LoVo (cell line): ENCODE data around the gene MEF2A.

Experiments
- DNase-seq: peaks from one replicate; pipeline ENCODE4 v3.0.0-alpha.2; 2016; ENCODE audit warnings: low spot score

MEF2A gene

GRCh38 chr15:99706557-99707303 is 140.9 kb downstream of the MEF2A start:
- no peak for DNase-seq

GRCh38 chr15:99707473-99708270 is 141.9 kb downstream of the MEF2A start:
- no peak for DNase-seq

GRCh38 chr15:99708563-99708962 is 142.8 kb downstream of the MEF2A start:
- peak; percentile 83 for DNase-seq

- DNase-seq = no peak
These were observed 143.6 kb downstream of the MEF2A start for GRCh38 chr15:99709243-99709986.

GRCh38 chr15:99711625-99712024 is 145.8 kb downstream of the MEF2A start:
- DNase-seq = no peak

- DNase-seq = peak; percentile 15
These were observed 146.6 kb downstream of the MEF2A start for GRCh38 chr15:99712415-99712814.

- no peak for DNase-seq
These were observed 150.8 kb downstream of the MEF2A start for GRCh38 chr15:99716540-99717095.

GRCh38 chr15:99717161-99718009 is 151.6 kb downstream of the MEF2A start:
- no peak for DNase-seq

GRCh38 chr15:99718421-99718820 is 152.6 kb downstream of the MEF2A start:
- DNase-seq = no peak

- no peak for DNase-seq
These were observed 153.3 kb downstream of the MEF2A start for GRCh38 chr15:99719096-99719541.

- no peak for DNase-seq
These were observed 154.7 kb downstream of the MEF2A start for GRCh38 chr15:99720533-99720932.

- DNase-seq = no peak
These were observed 155.5 kb downstream of the MEF2A start for GRCh38 chr15:99721104-99721778.

GRCh38 chr15:99721896-99722295 is 156.1 kb downstream of the MEF2A start:
- no peak for DNase-seq

GRCh38 chr15:99722406-99722805 is 156.6 kb downstream of the MEF2A start:
- no peak for DNase-seq

- DNase-seq = no peak
These were observed 160.5 kb downstream of the MEF2A start for GRCh38 chr15:99726333-99726732.

- no peak for DNase-seq
These were observed 161.5 kb downstream of the MEF2A start for GRCh38 chr15:99727330-99727729.

- DNase-seq = no peak
These were observed 161.9 kb downstream of the MEF2A start for GRCh38 chr15:99727733-99728132.

- no peak for DNase-seq
These were observed 163.1 kb downstream of the MEF2A start for GRCh38 chr15:99728916-99729315.

GRCh38 chr15:99729327-99729726 is 163.5 kb downstream of the MEF2A start:
- DNase-seq = no peak

GRCh38 chr15:99729920-99730319 is 164.1 kb downstream of the MEF2A start:
- DNase-seq = no peak
